Measurements from ENCODE around the gene ZNF816. TPM values are rescaled to one million over a fixed set of nuclear protein-coding genes. Genes with fewer than 3 reads are reported as not detected.

ZNF816 gene
- total RNA-seq, 1 experiment from 2014 or later: 5.4 TPM

GRCh38 chr19:53008061-53008778, 45.5 kb upstream of the ZNF816 start:
- ChIA-PET CTCF (interaction anchor here (0.6 to 1.0 kb wide), 2 partner anchors 187 to 203 kb away, joined by 3 read pairs; no protein-coding TSS in a partner anchor), POLR2A (no interaction called here)
- H3K9me3 Mint-ChIP-seq (ENCODE audit: unreplicated experiment): peaks cover 8% of the 10 kb centered on the region
- TF ChIP-seq CTCF (IDR thresholded peaks at IDR 0.05; ENCODE audit: unreplicated experiment): no peak
- H3K36me3 Mint-ChIP-seq (ENCODE audit: insufficient read depth, unreplicated experiment): no peaks in the 10 kb centered on the region
- no TSS peak for BruUV-seq (replicated peaks)
- H3K4me3 Mint-ChIP-seq (ENCODE audit: unreplicated experiment): no peak overlapping the region
- H3K4me1 Mint-ChIP-seq (ENCODE audit: insufficient read depth, unreplicated experiment): no peaks in the 10 kb centered on the region
- intact Hi-C loops (cut with micrococcal nuclease): no loop called here
- no peaks in the 10 kb centered on the region for H3K27me3 Mint-ChIP-seq (ENCODE audit: insufficient read depth, unreplicated experiment)
- H3K27ac Mint-ChIP-seq (ENCODE audit: low read depth, unreplicated experiment): no peak overlapping the region
- no peak for DNase-seq (ENCODE audit: unreplicated experiment)

- no peak overlapping the region for H3K4me3 Mint-ChIP-seq (ENCODE audit: unreplicated experiment)
- DNase-seq (ENCODE audit: unreplicated experiment): no peak
- H3K27me3 Mint-ChIP-seq (ENCODE audit: insufficient read depth, unreplicated experiment): no peaks in the 10 kb centered on the region
- ChIA-PET POLR2A (no interaction called here), CTCF (interaction anchor here (0.6 to 0.8 kb wide), 2 partner anchors 159 to 203 kb away, joined by 3 read pairs; no protein-coding TSS in a partner anchor)
- H3K36me3 Mint-ChIP-seq (ENCODE audit: insufficient read depth, unreplicated experiment): no peaks in the 10 kb centered on the region
- intact Hi-C loops (cut with micrococcal nuclease): no loop called here
- BruUV-seq (replicated peaks): no TSS peak
- no peak for TF ChIP-seq CTCF (IDR thresholded peaks at IDR 0.05; ENCODE audit: unreplicated experiment)
- peaks cover 8% of the 10 kb centered on the region for H3K9me3 Mint-ChIP-seq (ENCODE audit: unreplicated experiment)
- no peaks in the 10 kb centered on the region for H3K4me1 Mint-ChIP-seq (ENCODE audit: insufficient read depth, unreplicated experiment)
- no peak overlapping the region for H3K27ac Mint-ChIP-seq (ENCODE audit: low read depth, unreplicated experiment)
Measured at GRCh38 chr19:53007606-53008005, 44.9 kb upstream of the ZNF816 start.

GRCh38 chr19:53007200-53007599, 44.5 kb upstream of the ZNF816 start:
- CTCF ChIA-PET: interaction anchor here (0.6 to 0.8 kb wide), 2 partner anchors 158 to 202 kb away, joined by 3 read pairs; no protein-coding TSS in a partner anchor
- no peak for TF ChIP-seq CTCF (IDR thresholded peaks at IDR 0.05; ENCODE audit: unreplicated experiment)
- Mint-ChIP-seq H3K9me3 (ENCODE audit: unreplicated experiment) (peaks cover 8% of the 10 kb centered on the region), H3K27me3 (ENCODE audit: insufficient read depth, unreplicated experiment) (no peaks in the 10 kb centered on the region), H3K27ac (ENCODE audit: low read depth, unreplicated experiment) (no peak overlapping the region), H3K36me3 (ENCODE audit: insufficient read depth, unreplicated experiment) (no peaks in the 10 kb centered on the region), H3K4me1 (ENCODE audit: insufficient read depth, unreplicated experiment) (no peaks in the 10 kb centered on the region), H3K4me3 (ENCODE audit: unreplicated experiment) (no peak overlapping the region)
- no TSS peak for BruUV-seq (replicated peaks)
- POLR2A ChIA-PET: interaction anchor here (0.6 kb wide), 1 partner anchor 27 kb away, joined by 4 read pairs; no protein-coding TSS in a partner anchor
- no peak for DNase-seq (ENCODE audit: unreplicated experiment)
- intact Hi-C loops (cut with micrococcal nuclease): no loop called here

GRCh38 chr19:53004242-53004641, 41.6 kb upstream of the ZNF816 start:
- Mint-ChIP-seq H3K27ac (ENCODE audit: low read depth, unreplicated experiment) (no peak overlapping the region), H3K36me3 (ENCODE audit: insufficient read depth, unreplicated experiment) (no peaks in the 10 kb centered on the region), H3K4me3 (ENCODE audit: unreplicated experiment) (no peak overlapping the region), H3K4me1 (ENCODE audit: insufficient read depth, unreplicated experiment) (no peaks in the 10 kb centered on the region), H3K27me3 (ENCODE audit: insufficient read depth, unreplicated experiment) (no peaks in the 10 kb centered on the region), H3K9me3 (ENCODE audit: unreplicated experiment) (peaks cover 8% of the 10 kb centered on the region)
- no peak for DNase-seq (ENCODE audit: unreplicated experiment)
- POLR2A ChIA-PET: no interaction called here
- intact Hi-C loops (cut with micrococcal nuclease): no loop called here
- TF ChIP-seq CTCF (IDR thresholded peaks at IDR 0.05; ENCODE audit: unreplicated experiment): no peak
- CTCF ChIA-PET: no interaction called here
- no TSS peak for BruUV-seq (replicated peaks)
